BE2C (cell line): ENCODE results near the gene KRTAP9-4. TPM values are rescaled to one million over a fixed set of nuclear protein-coding genes. Genes with fewer than 3 reads are reported as not detected.
"Not testable (repeated sequence)": the region's sequence is repeated elsewhere in the genome, so short reads cannot be mapped to it uniquely, and the experiment has no call there.

Experiments used
- DNase-seq: peaks from one replicate; pipeline ENCODE4 v3.0.0-alpha.2; 2020
- H3K27me3 ChIP-seq: fragments of 250-450 bp; sonication (Bioruptor Pico); 2 replicates; pipeline ENCODE4 v1.5.1; 2020; ENCODE audit warnings: mild to moderate bottlenecking
- H3K36me3 ChIP-seq: fragments of 250-450 bp; sonication (Bioruptor Pico); 2 replicates; pipeline ENCODE4 v1.5.1; 2020; ENCODE audit warnings: mild to moderate bottlenecking
- H3K4me1 ChIP-seq: fragments of 250-450 bp; sonication (Bioruptor Pico); 2 replicates; pipeline ENCODE4 v1.5.1; 2020
- H3K4me3 ChIP-seq: 2 replicates; pipeline ENCODE4 v1.5.1; 2011; ENCODE audit warnings: low read depth, low read length
- H3K9me3 ChIP-seq: fragments of 250-450 bp; sonication (Bioruptor Pico); 2 replicates; pipeline ENCODE4 v1.5.1; 2020
- polyA plus RNA-seq: library from polyadenylated mRNA; unstranded; fragments of >200 nt; gene quantifications from one replicate; pipeline ENCODE4 v1.2.1, GENCODE V29; 2012; ENCODE audit warnings: low read depth, missing spikeins; ENCODE audit not compliant: insufficient read length, insufficient read depth
- TF ChIP-seq, protein P1 (sequence below): IDR thresholded peaks from 2 replicates; pipeline ENCODE4 v1.5.1; 2012; ENCODE audit warnings: mild to moderate bottlenecking, low read depth, low read length

The KRTAP9-4 gene, protein sequence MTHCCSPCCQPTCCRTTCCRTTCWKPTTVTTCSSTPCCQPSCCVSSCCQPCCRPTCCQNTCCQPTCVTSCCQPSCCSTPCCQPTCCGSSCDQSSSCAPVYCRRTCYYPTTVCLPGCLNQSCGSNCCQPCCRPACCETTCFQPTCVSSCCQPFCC
- not detected for polyA plus RNA-seq

DNA sequence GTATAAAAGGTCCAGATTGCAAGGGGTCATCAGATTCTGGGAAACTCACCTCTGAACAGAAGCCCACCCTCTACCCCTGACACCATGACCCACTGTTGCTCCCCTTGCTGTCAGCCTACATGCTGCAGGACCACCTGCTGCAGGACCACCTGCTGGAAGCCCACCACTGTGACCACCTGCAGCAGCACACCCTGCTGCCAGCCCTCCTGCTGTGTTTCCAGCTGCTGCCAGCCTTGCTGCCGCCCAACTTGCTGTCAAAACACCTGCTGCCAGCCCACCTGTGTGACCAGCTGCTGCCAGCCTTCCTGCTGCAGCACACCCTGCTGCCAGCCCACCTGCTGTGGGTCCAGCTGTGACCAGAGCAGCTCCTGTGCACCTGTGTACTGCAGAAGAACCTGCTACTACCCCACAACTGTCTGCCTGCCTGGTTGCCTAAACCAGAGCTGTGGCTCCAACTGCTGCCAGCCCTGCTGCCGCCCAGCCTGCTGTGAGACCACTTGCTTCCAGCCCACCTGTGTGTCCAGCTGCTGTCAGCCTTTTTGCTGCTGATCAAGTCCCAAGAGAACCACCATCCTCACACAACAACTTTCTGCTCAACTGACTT, at the start of gene KRTAP9-4:
Gene KRTAP9-4, plus strand, starts transcription at position 51 of the 604 bp plus-strand sequence. Its CDS starts 34 bp downstream, at position 85.
- H3K27me3 ChIP-seq, result peaks cover 37% of the 10 kb centered on the region
- not testable (repeated sequence) for H3K9me3 ChIP-seq, DNase-seq, H3K36me3 ChIP-seq, H3K4me1 ChIP-seq, H3K4me3 ChIP-seq

DNA sequence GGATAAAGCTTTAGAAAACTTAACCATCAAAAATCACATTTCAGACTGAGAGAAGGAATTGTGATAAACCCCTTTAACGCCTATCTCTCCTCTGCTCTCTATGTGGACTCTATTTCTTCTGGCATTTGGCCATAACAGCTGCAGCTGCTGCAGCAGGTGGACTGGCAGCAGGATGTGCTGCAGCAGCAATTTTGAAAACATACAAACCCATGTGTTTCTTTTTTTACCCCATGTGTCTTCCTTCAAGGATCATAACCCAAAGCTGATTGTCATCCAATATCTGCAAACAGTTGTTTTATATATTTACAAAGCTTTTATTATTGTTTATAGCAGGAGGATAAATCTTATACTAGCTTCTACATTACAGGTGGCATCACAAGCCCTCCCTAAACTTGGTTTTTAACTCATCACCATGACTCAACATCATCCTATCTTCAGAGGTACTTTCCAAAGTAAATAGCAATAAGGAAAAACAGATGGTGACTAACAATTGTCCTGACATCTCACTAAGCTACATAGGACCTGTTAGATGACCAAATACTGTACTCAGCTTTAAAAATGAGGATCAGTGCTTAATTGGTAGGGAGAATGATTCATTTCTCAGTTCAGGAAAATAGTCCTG, 37.5 kb upstream of the KRTAP9-4 start:
- H3K4me1 ChIP-seq, result no peaks in the 10 kb centered on the region
- no peak for DNase-seq
- no peaks in the 10 kb centered on the region for H3K9me3 ChIP-seq
- no peaks in the 10 kb centered on the region for H3K36me3 ChIP-seq
- TF ChIP-seq, protein P1, sequence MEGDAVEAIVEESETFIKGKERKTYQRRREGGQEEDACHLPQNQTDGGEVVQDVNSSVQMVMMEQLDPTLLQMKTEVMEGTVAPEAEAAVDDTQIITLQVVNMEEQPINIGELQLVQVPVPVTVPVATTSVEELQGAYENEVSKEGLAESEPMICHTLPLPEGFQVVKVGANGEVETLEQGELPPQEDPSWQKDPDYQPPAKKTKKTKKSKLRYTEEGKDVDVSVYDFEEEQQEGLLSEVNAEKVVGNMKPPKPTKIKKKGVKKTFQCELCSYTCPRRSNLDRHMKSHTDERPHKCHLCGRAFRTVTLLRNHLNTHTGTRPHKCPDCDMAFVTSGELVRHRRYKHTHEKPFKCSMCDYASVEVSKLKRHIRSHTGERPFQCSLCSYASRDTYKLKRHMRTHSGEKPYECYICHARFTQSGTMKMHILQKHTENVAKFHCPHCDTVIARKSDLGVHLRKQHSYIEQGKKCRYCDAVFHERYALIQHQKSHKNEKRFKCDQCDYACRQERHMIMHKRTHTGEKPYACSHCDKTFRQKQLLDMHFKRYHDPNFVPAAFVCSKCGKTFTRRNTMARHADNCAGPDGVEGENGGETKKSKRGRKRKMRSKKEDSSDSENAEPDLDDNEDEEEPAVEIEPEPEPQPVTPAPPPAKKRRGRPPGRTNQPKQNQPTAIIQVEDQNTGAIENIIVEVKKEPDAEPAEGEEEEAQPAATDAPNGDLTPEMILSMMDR, result no peak
- peaks cover 51% of the 10 kb centered on the region for H3K27me3 ChIP-seq
- no peak overlapping the region for H3K4me3 ChIP-seq

DNA sequence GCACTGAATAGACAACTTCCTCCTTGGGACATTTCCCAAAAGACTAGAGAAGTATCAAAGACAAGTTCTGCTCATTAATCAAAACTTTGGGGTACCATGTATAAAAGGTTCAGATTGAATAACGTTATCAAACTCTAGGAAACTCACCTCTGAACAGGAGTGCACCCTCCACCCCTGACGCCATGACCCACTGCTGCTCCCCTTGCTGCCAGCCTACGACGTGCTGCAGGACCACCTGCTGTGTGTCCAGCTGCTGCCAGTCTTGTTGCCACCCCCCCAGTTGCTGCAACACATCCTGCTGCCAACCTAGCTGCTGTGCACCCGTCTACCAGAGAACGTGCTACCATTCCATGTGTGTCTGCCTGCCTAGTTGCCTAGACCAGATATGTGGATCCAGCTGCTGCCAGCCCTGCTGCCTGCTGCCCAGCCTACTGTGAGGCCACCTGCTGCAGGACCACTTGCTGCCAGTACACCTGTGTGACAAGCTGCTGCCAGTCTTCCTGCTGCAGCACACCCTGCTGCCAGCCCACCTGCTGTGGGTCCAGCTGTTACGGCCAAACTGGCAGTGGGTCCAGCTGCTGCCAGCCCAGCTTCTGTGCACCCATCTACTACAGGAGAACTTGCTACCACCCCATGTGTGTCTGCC, 36.8 kb upstream of the KRTAP9-4 start:
- Histone ChIP-seq H3K36me3 (no peaks in the 10 kb centered on the region), H3K27me3 (peaks cover 50% of the 10 kb centered on the region), H3K9me3 (no peaks in the 10 kb centered on the region), H3K4me3 (no peak overlapping the region), H3K4me1 (no peaks in the 10 kb centered on the region)
- no peak for DNase-seq
- TF ChIP-seq, protein P1, result no peak

DNA sequence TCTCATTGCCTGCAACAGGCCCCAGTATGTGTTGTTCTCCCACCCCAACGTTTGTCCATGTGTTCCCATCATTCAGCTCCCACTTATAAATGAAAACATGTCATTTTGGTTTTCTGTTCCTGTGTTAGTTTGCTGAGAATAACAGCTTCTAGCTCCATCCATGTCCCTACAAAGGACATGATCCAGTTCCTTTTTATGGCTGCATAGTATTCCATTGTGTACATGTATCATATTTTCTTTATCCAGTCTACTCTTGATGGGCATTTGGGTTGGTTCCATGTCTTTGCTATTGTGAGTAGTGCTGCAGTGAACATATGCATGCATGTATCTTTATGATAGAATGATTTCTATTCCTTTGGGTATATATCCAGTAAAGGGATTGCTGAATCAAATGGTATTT, 33.8 kb upstream of the KRTAP9-4 start:
- Histone ChIP-seq H3K4me1 (no peaks in the 10 kb centered on the region), H3K27me3 (peaks cover 43% of the 10 kb centered on the region), H3K4me3 (no peak overlapping the region), H3K36me3 (no peaks in the 10 kb centered on the region), H3K9me3 (no peaks in the 10 kb centered on the region)
- no peak for DNase-seq
- TF ChIP-seq, protein P1, result no peak

GRCh38 chr17:41223821-41224220, 25.7 kb upstream of the KRTAP9-4 start:
- no peak overlapping the region for H3K4me3 ChIP-seq
- H3K27me3 ChIP-seq, result peaks cover 39% of the 10 kb centered on the region
- no peaks in the 10 kb centered on the region for H3K36me3 ChIP-seq
- TF ChIP-seq, protein P1, result no peak
- H3K9me3 ChIP-seq, result no peaks in the 10 kb centered on the region
- no peaks in the 10 kb centered on the region for H3K4me1 ChIP-seq
- DNase-seq, result no peak

GRCh38 chr17:41226051-41226450, 23.4 kb upstream of the KRTAP9-4 start:
- Histone ChIP-seq H3K4me3 (no peak overlapping the region), H3K9me3 (no peaks in the 10 kb centered on the region), H3K36me3 (no peaks in the 10 kb centered on the region), H3K4me1 (no peaks in the 10 kb centered on the region), H3K27me3 (peaks cover 41% of the 10 kb centered on the region)
- no peak for DNase-seq
- TF ChIP-seq, protein P1, result no peak

GRCh38 chr17:41226598-41227095, 22.8 kb upstream of the KRTAP9-4 start, which contains the start of gene KRTAP9-2:
Gene KRTAP9-2, plus strand, starts transcription at chr17:41226648. Its CDS starts 7 bp downstream, at chr17:41226655.
- DNase-seq, result not testable (repeated sequence)
- H3K27me3 ChIP-seq, result peaks cover 45% of the 10 kb centered on the region

More at GRCh38 chr17:41226598-41227095, 22.8 kb upstream of the KRTAP9-4 start, which contains the start of gene KRTAP9-2:
- not testable (repeated sequence) for H3K4me1 ChIP-seq, H3K36me3 ChIP-seq, H3K9me3 ChIP-seq, H3K4me3 ChIP-seq
